ENCODE measurements around the gene HIP1R. TPM values are rescaled to one million over a fixed set of nuclear protein-coding genes. Genes with fewer than 3 reads are reported as not detected.

HIP1R gene
- total and polyA plus RNA-seq, 2 of the 8 experiments (the other 6 are each of a cell fraction or from before 2014, with no cell fraction given), result 11.2 to 14.5 TPM

GRCh38 chr12:122845865-122846621 lies 10.8 kb downstream of the HIP1R start:
- no peaks in the 10 kb centered on the region for H3K23me2 ChIP-seq (ENCODE audit: low read depth, low read length)
- H3K18ac ChIP-seq (ENCODE audit: extremely low read depth, low read length), result no peak overlapping the region
- no peak overlapping the region for H3K27ac ChIP-seq (ENCODE audit: low read depth, low read length)
- WGBS, 2 experiments (ENCODE audit: extremely low coverage in 1 of 2, insufficient coverage in 1 of 2, insufficient read length in 1 of 2, insufficient replicate concordance in 2 of 2, low coverage in 1 of 2, low lambda C conversion rate in 2 of 2, missing lambda C conversion rate in 1 of 2), result 80% methylated on average over 14 of the region's 14 CpGs; no CpG with 5 or more reads in 1 of the 2 experiments
- no peak overlapping the region for H2BK12ac ChIP-seq (ENCODE audit: low read depth, low read length)
- H3K4me3 ChIP-seq (ENCODE audit: extremely low read depth in 1 of 4, insufficient read depth in 2 of 4, low read depth in 3 of 4, low read length in 4 of 4), result no peak overlapping the region
- no peak overlapping the region for H3K56ac ChIP-seq (replicated peaks; ENCODE audit: insufficient read length, low read depth, low read length)
- no peak overlapping the region for H2BK20ac ChIP-seq (ENCODE audit: low read length)
- no peak overlapping the region for H2BK5ac ChIP-seq (ENCODE audit: low read depth, low read length)
- no peak overlapping the region for H3K14ac ChIP-seq (ENCODE audit: insufficient read length)
- no peak for TF ChIP-seq MAFK (IDR thresholded peaks at IDR 0.05; ENCODE audit: low read depth, low read length)
- no peak for TF ChIP-seq KDM4A (IDR thresholded peaks at IDR 0.05; ENCODE audit: low read depth, low read length, severe bottlenecking)
- no peak overlapping the region for H2AFZ ChIP-seq (ENCODE audit: low read length)
- no peak overlapping the region for H3K9ac ChIP-seq (replicated peaks in 1 of 4; ENCODE audit: extremely low read depth in 1 of 4, low read depth in 3 of 4, low read length in 3 of 4)
- FAIRE-seq, result no peak
- no peaks in the 10 kb centered on the region for H3K36me3 ChIP-seq (ENCODE audit: control insufficient read depth in 2 of 4, insufficient read depth in 4 of 4, low read length in 3 of 4)
- no peak overlapping the region for H4K91ac ChIP-seq (replicated peaks; ENCODE audit: insufficient read length, low read length)
- H4K5ac ChIP-seq (ENCODE audit: insufficient read length, low read depth, low read length), result no peak overlapping the region
- no peak overlapping the region for H2BK120ac ChIP-seq (replicated peaks; ENCODE audit: low read depth, low read length)
- H4K20me1 ChIP-seq (replicated peaks in 1 of 2; ENCODE audit: control insufficient read depth in 1 of 2, insufficient read depth in 2 of 2, low read length in 2 of 2), result peaks cover 10 to 14% of the 10 kb centered on the region in 2 experiments
- ChIA-PET POLR2A (ENCODE audit: partially characterized antibody) (interaction anchor here (0.8 to 1.5 kb wide), 4 partner anchors 14 to 134 kb away, joined by 3 to 7 read pairs (median 4); partner anchors contain the start of gene ARL6IP4), CTCF (ENCODE audit: partially characterized antibody) (interaction anchor here (0.6 to 11.4 kb wide), 7 partner anchors 12 to 281 kb away, joined by 3 to 129 read pairs (median 5); no protein-coding TSS in a partner anchor)
- no peak overlapping the region for H3K4me2 ChIP-seq (ENCODE audit: insufficient read depth in 1 of 2, low read depth in 2 of 2, low read length in 2 of 2)
- no peaks in the 10 kb centered on the region for H3K79me2 ChIP-seq (ENCODE audit: control insufficient read depth in 1 of 2, insufficient read depth in 2 of 2, low read length in 2 of 2)
- no peaks in the 10 kb centered on the region for H3K9me3 ChIP-seq (ENCODE audit: insufficient read depth in 2 of 2, low read depth in 1 of 2, low read length in 1 of 2)
- H3K23ac ChIP-seq (ENCODE audit: insufficient read length), result no peak overlapping the region
- H3K27me3 ChIP-seq (replicated peaks in 1 of 4; ENCODE audit: control insufficient read depth in 3 of 4, extremely low read depth in 1 of 4, insufficient read depth in 3 of 4, low read length in 3 of 4), result no peaks in the 10 kb centered on the region
- H4K8ac ChIP-seq (ENCODE audit: extremely low read depth, insufficient read depth, low read length), result no peak overlapping the region
- no peak overlapping the region for H2AK5ac ChIP-seq (ENCODE audit: low read depth, low read length)
- peaks cover 8% of the 10 kb centered on the region for H3K79me1 ChIP-seq (ENCODE audit: low read depth, low read length)
- peaks cover 0 to 19% (median 10%) of the 10 kb centered on the region in 4 experiments; a peak in 6 of 7 replicates for H3K4me1 ChIP-seq (replicated peaks in 1 of 4; ENCODE audit: control insufficient read depth in 3 of 4, insufficient read depth in 4 of 4, low read length in 3 of 4)
- no peak overlapping the region for H3K4ac ChIP-seq (replicated peaks; ENCODE audit: insufficient read length, low read depth, low read length)
- H2BK15ac ChIP-seq (ENCODE audit: low read length), result no peak overlapping the region
- no peak for DNase-seq (ENCODE audit: low read depth in 1 of 2, low spot score in 2 of 2)
